Embryonic facial prominence (tissue), 1 donor: ENCODE data around the gene FBXL22.
"Not testable (repeated sequence)": the region's sequence is repeated elsewhere in the genome, so short reads cannot be mapped to it uniquely, and the experiment has no call there.

Experiments
- DNase-seq: peaks from one replicate; pipeline ENCODE4 v3.0.0-alpha.2; 2016; ENCODE audit errors: extremely low spot score

FBXL22 gene

DNA sequence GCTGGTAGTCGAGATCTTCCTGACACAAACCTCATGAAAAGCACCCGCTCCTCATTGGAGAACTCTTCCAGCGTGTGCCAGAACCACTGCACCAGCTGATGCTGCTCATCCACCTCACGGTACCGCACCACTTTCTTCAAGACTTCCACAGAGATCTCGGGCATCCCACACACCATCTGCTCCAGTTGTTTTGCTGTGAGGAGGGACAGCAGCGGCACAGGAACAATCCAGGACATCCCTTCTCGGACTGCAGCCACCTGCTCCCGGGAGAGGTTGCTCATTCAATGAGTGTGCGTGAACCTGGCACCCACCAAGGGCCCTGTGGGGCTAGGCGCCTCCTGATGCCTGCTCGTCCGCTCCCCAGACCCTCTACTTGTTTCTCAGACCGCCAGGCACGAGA is 15.1 kb downstream of the FBXL22 start:
- no peak for DNase-seq

DNA sequence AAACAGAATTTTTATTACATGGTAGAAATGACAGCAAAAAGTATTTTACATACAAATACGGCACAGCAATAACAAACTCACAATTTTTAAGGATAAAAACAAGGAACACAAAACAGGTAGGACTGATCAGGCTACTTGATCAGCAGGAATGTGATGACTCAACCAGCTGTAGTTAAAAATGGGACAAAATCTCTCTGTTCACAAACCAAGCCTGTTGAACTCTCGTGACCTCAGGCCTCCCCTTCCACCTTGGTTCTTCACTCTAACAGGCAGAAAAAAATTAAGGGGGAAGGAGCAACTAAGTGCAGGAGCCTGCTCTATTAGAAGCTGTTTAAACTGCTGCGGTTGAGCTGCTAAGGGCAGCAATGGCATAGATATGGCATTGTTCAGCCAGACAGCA is 18.7 kb downstream of the FBXL22 start:
- DNase-seq, result no peak

GRCh38 chr15:63617147-63617546 is 20.0 kb downstream of the FBXL22 start:
- DNase-seq, result not testable (repeated sequence)

DNA sequence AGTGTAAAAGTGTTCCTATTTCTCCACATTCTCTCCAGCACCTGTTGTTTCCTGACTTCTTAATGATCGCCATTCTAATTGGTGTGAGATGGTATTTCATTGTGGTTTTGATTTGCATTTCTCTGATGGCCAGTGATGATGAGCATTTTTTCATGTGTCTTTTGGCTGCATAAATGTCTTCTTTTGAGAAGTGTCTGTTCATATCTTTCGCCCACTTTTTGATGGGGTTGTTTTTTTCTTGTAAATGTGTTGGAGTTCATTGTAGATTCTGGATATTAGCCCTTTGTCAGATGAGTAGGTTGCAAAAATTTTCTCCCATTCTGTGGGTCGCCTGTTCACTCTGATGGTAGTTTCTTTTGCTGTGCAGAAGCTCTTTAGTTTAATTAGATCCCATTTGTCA is 20.4 kb downstream of the FBXL22 start:
- DNase-seq, result not testable (repeated sequence)

GRCh38 chr15:63620760-63621159 is 23.6 kb downstream of the FBXL22 start:
- DNase-seq, result not testable (repeated sequence)

- no peak for DNase-seq
Measured at GRCh38 chr15:63623232-63623969, 26.2 kb downstream of the FBXL22 start.

- DNase-seq, result no peak
Measured at GRCh38 chr15:63626955-63627354, 29.8 kb downstream of the FBXL22 start.

DNA sequence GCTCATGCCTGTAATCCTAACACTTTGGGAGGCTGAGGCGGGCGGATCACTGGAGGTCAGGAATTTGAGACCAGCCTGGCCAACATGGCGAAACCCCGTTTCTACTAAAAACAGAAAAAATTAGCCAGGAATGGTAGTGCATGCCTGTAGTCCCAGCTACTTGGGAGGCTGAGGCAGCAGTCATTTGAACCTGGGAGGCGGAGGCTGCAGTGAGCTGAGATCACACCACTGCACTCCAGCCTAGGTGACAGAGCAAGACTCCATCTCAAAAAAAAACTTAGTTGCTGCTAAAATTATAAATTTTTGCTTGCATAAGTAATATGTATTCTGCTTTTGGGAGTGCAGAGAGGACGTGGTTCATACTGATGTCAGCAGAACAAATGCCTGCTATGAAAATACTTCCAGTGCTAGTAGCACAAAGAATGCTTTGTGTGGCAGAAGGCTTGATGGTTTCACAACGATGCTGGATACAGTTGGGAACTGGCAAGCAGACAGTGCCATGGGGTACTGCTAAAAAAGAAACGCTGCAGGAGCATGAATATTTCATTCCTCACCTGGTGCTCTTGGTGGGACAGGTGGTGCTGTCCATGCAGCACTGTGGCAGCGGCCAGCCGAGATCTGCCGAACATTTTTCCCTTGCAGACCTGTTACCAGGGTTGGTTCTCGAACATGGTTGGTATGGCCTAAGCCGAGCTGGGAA is 31.1 kb downstream of the FBXL22 start:
- DNase-seq, result no peak

DNA sequence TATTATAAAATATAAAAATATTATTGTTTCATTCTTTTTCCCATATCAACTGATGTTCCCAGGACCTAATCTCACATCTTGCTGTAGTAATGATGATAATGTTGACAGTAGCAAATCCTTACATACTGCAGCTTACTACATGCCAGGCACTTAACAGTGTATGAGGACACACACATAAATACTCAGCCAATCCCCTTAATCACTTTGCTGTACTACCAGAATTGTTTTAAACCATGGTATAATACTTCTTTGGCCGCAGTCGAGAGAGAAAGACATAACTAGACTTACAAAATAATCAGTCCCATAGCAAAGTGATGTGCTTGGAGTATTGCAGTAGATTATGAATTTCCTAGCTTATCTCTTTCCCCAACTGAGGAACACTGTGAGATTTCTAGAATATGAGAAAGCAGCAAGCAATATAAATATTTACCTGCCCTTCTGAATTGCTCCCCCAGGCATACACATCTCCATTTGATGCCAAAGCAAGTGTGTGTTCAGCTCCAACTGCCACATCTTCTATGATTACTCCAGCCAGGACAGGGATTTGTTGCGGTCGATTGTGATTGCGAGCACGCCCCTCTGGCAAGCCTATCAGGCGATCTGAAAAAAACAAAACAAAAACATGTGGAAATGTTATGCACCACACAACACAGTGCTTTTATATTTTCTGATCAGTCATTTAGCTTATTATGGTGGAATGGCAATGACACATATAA is 33.0 kb downstream of the FBXL22 start:
- DNase-seq, result no peak

- DNase-seq, result no peak
Measured at GRCh38 chr15:63633312-63633711, 36.1 kb downstream of the FBXL22 start.

- DNase-seq, result no peak
Measured at GRCh38 chr15:63634154-63634553, 37.0 kb downstream of the FBXL22 start.

DNA sequence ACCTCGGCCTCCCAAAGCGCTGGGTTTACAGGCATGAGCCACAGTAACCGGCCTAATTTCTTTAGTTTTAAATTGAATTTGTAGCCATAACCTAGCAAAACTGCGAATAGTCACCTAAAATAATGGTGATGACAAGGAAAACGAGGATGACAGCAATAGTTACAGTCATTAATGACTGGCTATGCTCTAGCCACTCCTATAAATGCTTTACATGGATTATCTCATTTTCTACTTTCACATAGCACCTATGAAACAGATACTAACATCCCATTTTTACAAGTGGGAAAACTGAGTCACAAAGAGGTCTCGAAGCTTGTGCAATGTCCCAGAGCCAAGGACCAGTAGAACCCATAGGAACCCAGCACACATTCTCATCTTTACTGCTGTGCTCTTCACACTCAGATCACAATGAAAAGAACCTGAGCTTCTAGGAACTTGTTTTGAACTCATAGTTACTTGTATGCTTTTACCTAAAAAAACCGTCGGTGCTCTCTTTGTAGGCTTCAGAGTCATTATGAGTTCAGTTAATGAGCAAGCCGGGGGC is 39.4 kb downstream of the FBXL22 start:
- DNase-seq, result no peak

GRCh38 chr15:63638839-63639238 is 41.7 kb downstream of the FBXL22 start:
- DNase-seq, result no peak

GRCh38 chr15:63640146-63640545 is 43.0 kb downstream of the FBXL22 start:
- no peak for DNase-seq
